NCI-H2196 (cell line): Measurements from ENCODE around the gene UPK3A.

ENCODE experiments used
- DNase-seq: peaks from one replicate; lab custom pipeline; 2025; ENCODE audit not compliant: unreplicated experiment; lab: John Stamatoyannopoulos, UW

Gene UPK3A

DNA sequence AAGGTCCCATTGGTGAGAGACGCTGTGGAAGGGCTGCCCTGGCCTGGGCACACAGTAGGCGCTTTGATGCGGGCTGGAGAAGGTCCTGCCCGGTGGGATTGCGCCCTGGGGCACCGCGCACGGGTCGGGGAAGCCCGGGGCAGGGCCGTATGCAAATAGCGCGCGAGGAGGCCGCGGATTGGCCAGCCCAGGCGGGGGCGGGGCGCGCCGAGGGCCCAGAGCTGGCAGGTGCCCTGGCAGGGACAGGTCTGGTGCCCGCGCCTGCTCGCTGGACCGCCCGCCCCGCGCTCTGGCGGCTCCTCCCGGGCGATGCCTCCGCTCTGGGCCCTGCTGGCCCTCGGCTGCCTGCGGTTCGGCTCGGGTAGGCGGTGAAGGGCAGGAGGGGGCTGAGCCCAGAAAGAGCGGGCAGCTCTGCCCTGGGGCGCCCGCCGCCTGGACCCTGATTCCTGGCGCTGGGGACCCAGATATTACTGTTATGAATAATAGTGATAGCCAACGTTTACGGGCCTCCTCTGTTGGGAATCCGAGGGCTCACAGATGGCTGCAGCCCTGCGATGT lies at the start of gene UPK3A:
Gene UPK3A, plus strand, starts transcription at position 245 of the 558 bp plus-strand sequence. Its CDS starts 65 bp downstream, at position 310.
- DNase-seq = no peak

DNA sequence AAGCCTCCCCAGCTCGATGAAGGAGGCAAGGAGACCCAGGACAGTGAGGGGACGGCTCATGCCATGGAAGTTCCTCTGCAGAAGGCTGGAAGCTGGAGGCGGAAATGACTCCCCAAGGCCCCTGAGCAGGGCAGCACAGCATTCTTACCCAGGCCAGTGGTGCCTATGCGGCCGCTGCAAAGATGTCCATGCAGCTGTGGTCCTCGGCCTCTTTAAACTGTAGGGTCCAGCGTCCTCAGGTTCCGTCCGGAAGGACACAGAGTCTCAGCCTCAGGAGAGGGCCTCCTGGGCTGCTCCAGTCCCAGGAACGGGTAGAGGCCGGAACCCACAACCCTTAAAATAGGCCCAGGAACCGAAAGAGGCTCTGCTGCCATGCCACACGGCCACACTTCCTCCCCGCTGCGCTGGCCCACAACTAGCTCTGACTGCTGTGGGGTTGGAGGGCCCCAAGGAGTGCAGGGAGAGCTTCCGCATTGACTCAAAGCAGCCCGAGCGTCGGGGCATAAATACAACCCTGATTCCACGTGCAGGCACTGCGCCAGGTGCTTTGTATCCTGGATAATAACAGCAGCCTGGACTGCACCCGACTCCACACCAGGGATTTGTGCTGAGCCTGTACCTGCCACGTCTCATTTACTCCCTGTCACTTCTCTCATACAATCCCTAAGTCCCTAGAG lies 49.5 kb upstream of the UPK3A start:
- no peak for DNase-seq

DNA sequence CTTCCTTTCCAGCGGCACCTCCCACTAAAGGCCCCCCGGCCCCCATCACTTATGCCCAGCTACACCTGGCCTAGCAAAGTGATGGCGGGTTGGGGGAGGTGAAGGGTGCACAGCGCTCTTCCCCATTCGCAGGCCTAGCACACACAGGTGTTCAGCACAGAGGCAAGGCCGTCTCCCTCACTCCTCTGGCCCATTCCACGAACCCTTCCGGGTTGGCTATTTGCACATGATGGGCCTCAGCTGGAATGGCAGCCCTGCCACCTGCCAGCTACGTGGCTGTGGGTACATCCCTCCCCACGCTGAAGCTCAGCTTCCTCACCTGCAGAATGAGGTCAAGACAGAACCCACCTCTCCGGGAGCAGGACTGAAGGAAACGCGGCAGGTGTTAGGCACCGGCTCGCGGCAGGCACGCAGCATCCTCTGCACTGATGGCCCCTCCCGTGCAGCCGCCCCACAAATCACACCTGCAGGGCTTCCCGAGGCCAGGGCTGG lies 48.9 kb upstream of the UPK3A start:
- DNase-seq = peak; percentile 26

DNA sequence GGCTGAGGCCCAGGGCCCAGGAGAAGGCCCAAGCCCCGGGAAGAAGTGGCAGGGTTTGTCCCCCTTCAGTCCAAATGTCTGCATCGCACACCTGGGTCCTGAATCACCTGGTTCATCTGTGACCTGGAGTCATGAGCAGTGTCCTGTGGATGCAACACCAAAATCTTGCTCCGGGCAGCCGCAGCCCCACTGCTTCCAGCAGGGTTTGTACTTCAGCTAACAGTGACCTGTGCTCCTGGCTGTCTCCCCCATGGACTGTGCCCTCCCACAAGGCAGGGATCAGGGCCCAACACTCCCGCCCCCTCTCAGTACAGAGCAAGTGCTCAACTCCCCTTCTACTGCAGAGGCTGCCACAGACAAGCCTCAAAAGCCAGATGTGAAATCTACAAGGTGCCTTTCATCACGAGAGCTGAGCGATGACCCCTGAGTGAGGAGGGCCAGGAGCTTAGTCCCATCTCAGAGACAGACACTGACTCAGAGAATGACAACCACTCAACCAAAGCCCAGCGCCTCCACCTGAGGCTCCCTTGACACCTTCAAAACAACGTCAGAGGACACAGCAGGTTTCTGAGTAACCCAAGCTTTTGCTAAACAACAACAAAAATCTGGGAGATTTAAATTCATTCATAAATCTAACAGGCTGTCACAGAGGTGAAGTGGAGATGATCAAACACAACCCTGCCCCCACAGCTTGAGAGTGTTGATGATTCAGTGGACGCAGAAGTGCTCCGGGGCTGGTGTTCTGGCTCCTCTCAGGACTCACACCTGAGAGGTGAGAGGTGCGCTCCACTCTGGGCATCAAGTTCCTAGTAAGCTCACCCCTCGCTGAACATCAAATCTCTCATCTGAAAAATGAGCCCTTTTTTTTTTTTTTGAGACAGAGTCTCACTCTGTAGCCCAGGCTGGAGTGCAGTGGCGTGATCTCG lies 47.4 kb upstream of the UPK3A start:
- no peak for DNase-seq

- no peak for DNase-seq
Observed at GRCh38 chr22:45238076-45238956, 46.4 kb upstream of the UPK3A start.

DNA sequence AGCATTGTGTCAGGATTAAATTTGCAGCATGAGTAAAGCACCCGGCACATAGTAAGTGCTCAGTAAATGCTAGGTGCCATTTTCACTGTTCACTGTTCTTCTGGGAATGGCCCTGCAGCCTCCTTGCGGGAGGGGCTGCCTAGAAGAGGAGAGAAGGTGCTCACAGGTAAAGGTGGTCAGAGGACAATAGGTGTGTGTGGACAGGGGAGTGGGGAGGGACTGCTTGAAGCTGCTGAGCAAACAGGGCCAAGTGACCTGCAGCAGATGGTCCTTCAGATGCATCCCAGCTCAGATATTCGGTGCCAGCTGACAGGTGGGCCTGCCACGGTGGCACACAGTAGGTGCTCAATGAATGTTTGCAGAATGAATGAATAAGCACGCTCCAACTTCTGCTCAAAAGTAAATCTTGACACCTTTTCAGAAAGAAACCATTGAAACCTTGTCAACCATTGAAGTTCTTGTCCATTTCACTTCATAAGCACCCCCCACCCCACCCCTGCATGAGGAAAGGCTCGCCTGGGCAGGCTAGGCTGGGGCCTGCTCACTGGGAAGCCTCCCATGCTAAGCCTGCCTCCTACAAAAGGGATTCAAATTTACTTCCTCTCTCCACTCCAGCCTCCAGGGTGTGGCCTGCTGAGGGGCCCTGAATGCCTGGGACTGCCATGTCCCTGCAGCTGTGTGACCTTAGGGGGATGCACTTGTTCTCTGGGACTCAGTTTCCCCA lies 45.6 kb upstream of the UPK3A start:
- DNase-seq = no peak

DNA sequence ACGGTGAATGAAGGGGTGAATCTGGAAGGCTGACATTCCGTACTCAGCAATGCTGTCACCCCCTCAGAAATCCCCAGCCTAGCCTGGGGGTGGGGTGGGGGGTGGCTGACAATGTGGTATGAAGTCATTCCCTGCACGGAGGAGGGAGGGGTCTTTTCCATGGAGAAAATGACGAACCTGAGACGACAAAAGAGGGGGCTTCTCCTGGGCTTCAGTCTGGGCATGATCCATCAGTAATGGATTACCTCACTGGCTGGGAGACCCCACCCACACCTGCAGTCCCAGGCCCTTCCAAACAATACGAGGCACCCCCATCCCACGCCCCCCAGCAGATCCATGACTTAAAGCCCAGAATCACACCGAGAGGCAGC lies 45.1 kb upstream of the UPK3A start:
- DNase-seq = no peak

GRCh38 chr22:45240104-45240809 lies 44.5 kb upstream of the UPK3A start:
- no peak for DNase-seq

DNA sequence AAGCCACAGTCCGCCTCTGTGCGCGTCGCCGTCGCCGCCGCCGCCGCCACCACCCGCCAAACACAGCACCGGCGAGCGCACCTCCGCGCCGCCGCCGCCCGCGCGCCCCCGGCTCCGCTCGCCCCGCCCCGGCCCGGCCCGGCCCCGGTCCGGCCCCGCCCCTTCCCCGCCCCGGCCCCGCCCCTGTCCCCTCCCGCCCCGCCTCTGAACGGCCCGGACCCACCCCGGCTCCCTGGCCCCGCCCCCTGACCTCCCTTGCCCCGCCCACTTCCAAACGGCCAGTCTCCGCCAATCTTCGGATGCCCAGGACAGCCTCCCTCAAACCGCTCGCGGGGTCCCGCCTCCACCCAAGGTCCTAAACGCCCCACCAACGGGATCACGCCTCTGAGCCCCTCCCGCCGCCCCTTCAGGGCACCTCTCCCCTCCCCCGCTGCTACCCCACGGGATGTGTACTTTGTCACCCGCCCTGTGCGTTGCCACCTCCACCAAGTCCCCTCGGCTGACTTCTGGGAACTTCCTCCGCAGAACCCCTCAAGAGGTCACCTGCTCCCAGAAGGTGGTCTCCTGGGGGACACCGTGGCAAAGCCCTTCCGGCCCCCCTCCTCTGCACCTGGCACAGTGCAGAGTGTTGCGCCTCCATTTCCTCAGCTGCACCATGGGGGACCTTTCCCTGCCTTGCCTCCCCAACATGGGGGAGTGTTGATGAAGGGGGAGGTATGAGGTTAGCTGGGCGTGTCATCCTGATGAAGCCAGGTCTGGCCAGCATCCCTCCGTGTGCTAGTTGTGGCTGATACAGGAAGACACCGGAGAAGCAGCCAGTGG lies 43.7 kb upstream of the UPK3A start, which contains the start of gene KIAA0930:
Gene KIAA0930, minus strand, starts transcription at position 85 of the 822 bp plus-strand sequence. CDS start 191 bp downstream, outside the sequence.
- DNase-seq = peak; percentile 68

- DNase-seq = peak; percentile 92
Observed at GRCh38 chr22:45242778-45243191, 42.0 kb upstream of the UPK3A start.

DNA sequence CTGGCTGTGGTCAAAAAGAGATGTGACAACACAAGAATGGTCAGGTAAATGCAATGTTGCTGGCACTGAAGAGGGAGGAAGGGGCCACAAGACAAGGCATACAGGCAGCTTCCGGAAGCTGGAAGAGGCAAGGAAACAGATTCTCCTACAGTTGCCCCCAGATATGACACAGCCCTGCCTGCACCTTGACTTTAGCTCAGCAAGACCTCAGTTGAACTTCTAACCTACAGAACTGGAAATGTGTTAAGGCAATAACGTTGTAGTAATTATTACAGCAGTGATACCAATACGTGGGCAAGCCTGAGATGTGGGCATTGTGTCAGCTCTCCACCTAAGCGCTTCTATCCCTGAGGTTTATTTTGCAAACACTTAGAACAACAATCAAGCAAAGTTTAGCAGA lies 39.8 kb upstream of the UPK3A start:
- no peak for DNase-seq

- DNase-seq = no peak
Observed at GRCh38 chr22:45246060-45246985, 38.4 kb upstream of the UPK3A start.

GRCh38 chr22:45248832-45249561 lies 35.8 kb upstream of the UPK3A start:
- DNase-seq = no peak

DNA sequence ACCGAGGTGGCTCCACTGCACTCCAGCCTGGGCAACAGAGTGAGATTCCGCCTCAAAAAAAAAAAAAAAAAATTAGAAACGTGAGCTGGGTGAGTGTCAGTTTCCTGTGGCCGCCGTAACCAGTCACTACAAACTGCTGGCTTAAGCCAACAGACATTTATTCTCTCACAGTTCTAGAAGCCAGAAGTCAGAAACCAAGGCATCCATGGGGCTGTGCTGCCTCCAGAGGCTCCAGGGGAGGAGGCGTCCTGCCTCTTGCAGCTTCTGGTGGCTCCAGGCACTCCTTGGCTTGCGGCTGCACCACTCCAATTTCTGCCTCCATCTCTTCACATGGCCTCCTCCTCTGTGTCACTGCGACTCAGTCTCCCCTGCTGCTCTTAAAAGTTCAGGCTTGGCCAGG lies 32.9 kb upstream of the UPK3A start:
- no peak for DNase-seq

DNA sequence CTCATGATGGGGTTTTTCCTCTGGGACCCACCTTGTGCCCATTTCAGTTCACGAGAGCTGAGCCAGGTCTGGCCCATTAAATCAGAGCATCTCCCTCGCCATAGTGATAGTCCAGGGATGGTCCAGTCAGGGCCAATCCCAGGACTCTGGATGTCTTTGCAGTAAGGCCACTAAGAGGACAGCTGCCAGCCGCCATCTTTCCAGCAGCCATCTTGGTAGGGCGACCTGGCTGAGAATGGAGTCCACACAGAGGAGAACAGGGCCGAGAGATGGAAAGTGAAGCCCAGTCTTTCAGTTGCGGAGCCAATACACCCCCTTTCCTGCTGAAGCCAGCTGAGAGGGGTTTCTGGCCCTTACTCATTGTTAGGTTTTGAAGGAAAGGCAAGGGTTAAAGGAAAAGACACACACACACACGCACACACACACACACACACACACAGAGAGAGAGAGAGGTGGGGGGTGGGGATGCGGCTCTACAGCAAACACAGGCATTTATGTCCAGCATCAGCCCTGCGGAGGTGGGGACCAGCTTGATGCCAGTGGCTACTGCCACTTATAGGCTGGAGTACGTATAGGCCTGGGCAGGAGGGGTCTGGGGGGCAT lies 31.6 kb upstream of the UPK3A start:
- no peak for DNase-seq

DNA sequence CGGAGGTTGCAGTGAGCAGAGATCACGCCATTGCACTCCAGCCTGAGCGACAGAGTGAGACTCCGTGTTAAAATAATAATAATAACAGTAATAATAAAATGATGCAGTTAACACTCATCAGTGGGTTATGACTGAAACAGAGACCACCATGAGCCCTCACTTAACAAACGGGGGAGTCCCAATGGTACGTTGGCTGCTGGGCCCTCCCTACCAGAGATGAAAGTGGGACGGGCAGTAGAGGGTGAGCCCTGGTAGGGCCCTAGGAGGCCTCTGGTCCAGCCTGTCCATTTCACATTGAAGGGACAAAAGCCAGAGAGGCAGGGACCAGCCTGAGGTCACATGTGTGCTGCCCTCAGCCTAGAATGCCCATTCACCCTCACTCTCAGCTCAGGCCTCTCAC lies 30.4 kb upstream of the UPK3A start:
- no peak for DNase-seq
